Nephron progenitor cell (in vitro differentiated cells): Measurements from ENCODE around the gene ARHGEF25.

Source experiments
- DNase-seq: peaks from one replicate; pipeline ENCODE4 v3.0.0; 2021
- H3K27ac Mint-ChIP-seq: 2 replicates; pipeline ENCODE4 v1.8.0; 2021; ENCODE audit warnings: mild to moderate bottlenecking, moderate library complexity, mixed read lengths
- H3K27me3 Mint-ChIP-seq: 2 replicates; pipeline ENCODE4 v1.8.0; 2021; ENCODE audit warnings: mild to moderate bottlenecking, low read depth, mixed read lengths; ENCODE audit not compliant: poor library complexity
- H3K36me3 Mint-ChIP-seq: 2 replicates; pipeline ENCODE4 v1.8.0; 2021; ENCODE audit warnings: low read depth, mixed read lengths
- H3K4me1 Mint-ChIP-seq: 2 replicates; pipeline ENCODE4 v1.8.0; 2021; ENCODE audit warnings: mixed read lengths
- H3K4me3 Mint-ChIP-seq: 2 replicates; pipeline ENCODE4 v1.8.0; 2021; ENCODE audit warnings: mild to moderate bottlenecking, moderate library complexity, mixed read lengths
- H3K9me3 Mint-ChIP-seq: 2 replicates; pipeline ENCODE4 v1.8.0; 2021; ENCODE audit warnings: mild to moderate bottlenecking, moderate library complexity, mixed read lengths
- CTCF ChIP-seq: fragments of 200-600 bp; sonication (generic); IDR thresholded peaks from 2 replicates; pipeline ENCODE4 v1.5.0; 2021; ENCODE audit warnings: antibody characterized with exemption

Gene ARHGEF25

GRCh38 chr12:57621497-57622292, 10.5 kb downstream of the ARHGEF25 start:
- peak overlapping the region; percentile 81 for H3K4me3 Mint-ChIP-seq
- H3K36me3 Mint-ChIP-seq: peaks cover 15% of the 10 kb centered on the region
- peaks cover 3% of the 10 kb centered on the region for H3K9me3 Mint-ChIP-seq
- DNase-seq: peak; percentile 90
- H3K27ac Mint-ChIP-seq: no peak overlapping the region
- peak; percentile 94 for TF ChIP-seq CTCF
- peaks cover 38% of the 10 kb centered on the region for H3K4me1 Mint-ChIP-seq
- H3K27me3 Mint-ChIP-seq: peaks cover 100% of the 10 kb centered on the region

GRCh38 chr12:57622293-57623245, 11.3 kb downstream of the ARHGEF25 start:
- TF ChIP-seq CTCF: no peak
- peaks cover 42% of the 10 kb centered on the region for H3K4me1 Mint-ChIP-seq
- no peak for DNase-seq
- H3K27ac Mint-ChIP-seq: no peak overlapping the region
- peak overlapping the region; percentile 81 for H3K4me3 Mint-ChIP-seq
- H3K36me3 Mint-ChIP-seq: peaks cover 6% of the 10 kb centered on the region
- peaks cover 3% of the 10 kb centered on the region for H3K9me3 Mint-ChIP-seq
- peaks cover 100% of the 10 kb centered on the region for H3K27me3 Mint-ChIP-seq

- Mint-ChIP-seq H3K9me3 (peaks cover 3% of the 10 kb centered on the region), H3K4me3 (no peak overlapping the region), H3K36me3 (no peaks in the 10 kb centered on the region), H3K27me3 (peaks cover 100% of the 10 kb centered on the region), H3K4me1 (peaks cover 48% of the 10 kb centered on the region), H3K27ac (no peak overlapping the region)
- no peak for TF ChIP-seq CTCF
- DNase-seq: no peak
Observed at GRCh38 chr12:57623385-57623784, 12.2 kb downstream of the ARHGEF25 start.

- no peak for DNase-seq
- peaks cover 100% of the 10 kb centered on the region for H3K27me3 Mint-ChIP-seq
Observed at GRCh38 chr12:57623811-57624390, 12.7 kb downstream of the ARHGEF25 start.

More at GRCh38 chr12:57623811-57624390, 12.7 kb downstream of the ARHGEF25 start:
- no peak for TF ChIP-seq CTCF
- Mint-ChIP-seq H3K9me3 (peaks cover under 1% of the 10 kb centered on the region), H3K4me3 (no peak overlapping the region), H3K4me1 (peaks cover 48% of the 10 kb centered on the region), H3K36me3 (no peaks in the 10 kb centered on the region), H3K27ac (no peak overlapping the region)
